ENCODE data around the gene BRD9.
"Not testable (repeated sequence)": the region's sequence is repeated elsewhere in the genome, so short reads cannot be mapped to it uniquely, and the experiment has no call there.

Gene BRD9

GRCh38 chr5:884345-885126 is 8.1 kb downstream of the BRD9 start:
- no peak for TF ChIP-seq CTCF (IDR thresholded peaks at IDR 0.05; ENCODE audit: extremely low read depth, missing control alignments)
- no peak for DNase-seq (ENCODE audit: low spot score)

GRCh38 chr5:883475-884181 is 9.0 kb downstream of the BRD9 start:
- no peak for TF ChIP-seq CTCF (IDR thresholded peaks at IDR 0.05; ENCODE audit: extremely low read depth, missing control alignments)

GRCh38 chr5:882253-883183 is 10.1 kb downstream of the BRD9 start:
- no peak for DNase-seq (ENCODE audit: low spot score)
- no peak for TF ChIP-seq CTCF (IDR thresholded peaks at IDR 0.05; ENCODE audit: extremely low read depth, missing control alignments)

More at GRCh38 chr5:883475-884181, 9.0 kb downstream of the BRD9 start:
- no peak for DNase-seq (ENCODE audit: low spot score)

- TF ChIP-seq CTCF (IDR thresholded peaks at IDR 0.05; ENCODE audit: extremely low read depth, missing control alignments), result no peak
- no peak for DNase-seq (ENCODE audit: low spot score)
These were observed 11.1 kb downstream of the BRD9 start for GRCh38 chr5:881551-881935.

GRCh38 chr5:880816-881550 is 11.6 kb downstream of the BRD9 start:
- TF ChIP-seq CTCF (IDR thresholded peaks at IDR 0.05; ENCODE audit: extremely low read depth, missing control alignments), result no peak
- no peak for DNase-seq (ENCODE audit: low spot score)

- not testable (repeated sequence) for DNase-seq (ENCODE audit: low spot score)
These were observed 13.9 kb downstream of the BRD9 start for GRCh38 chr5:878677-879076.

- DNase-seq (ENCODE audit: low spot score), result no peak
- TF ChIP-seq CTCF (IDR thresholded peaks at IDR 0.05; ENCODE audit: extremely low read depth, missing control alignments), result no peak
These were observed 14.5 kb downstream of the BRD9 start for GRCh38 chr5:878125-878524.

Data from GM20000 (cell line).